HG03575 (cell line): Measurements from ENCODE around the gene PHF23.

Experiments
- ATAC-seq: cut with Tn5 transposase; IDR thresholded peaks from one replicate; pipeline ENCODE4 v1.9.1; 2021; ENCODE audit not compliant: unreplicated experiment, insufficient number of reproducible peaks, low FRiP score; ENCODE audit errors: extremely low read depth

PHF23 gene

GRCh38 chr17:7241090-7241733, 2.0 kb upstream of the PHF23 start:
- ATAC-seq = no peak

GRCh38 chr17:7240375-7240774, 1.1 kb upstream of the PHF23 start:
- no peak for ATAC-seq

- no peak for ATAC-seq
Observed at GRCh38 chr17:7238420-7239090, 702 bp downstream of the PHF23 start.

GRCh38 chr17:7237761-7238419, 1.4 kb downstream of the PHF23 start:
- no peak for ATAC-seq

- no peak for ATAC-seq
Observed at GRCh38 chr17:7237266-7237760, 1.9 kb downstream of the PHF23 start.

- ATAC-seq = no peak
Observed at GRCh38 chr17:7236808-7237207, 2.4 kb downstream of the PHF23 start.

GRCh38 chr17:7235693-7236665, 3.3 kb downstream of the PHF23 start:
- ATAC-seq = no peak

GRCh38 chr17:7234083-7234951, 4.9 kb downstream of the PHF23 start, which contains the start of gene DVL2:
TSS of gene DVL2 (minus strand) at chr17:7234517. CDS start at chr17:7234262, 255 bp downstream.
- no peak for ATAC-seq

- ATAC-seq = no peak
Observed at GRCh38 chr17:7233701-7234082, 5.6 kb downstream of the PHF23 start.

- no peak for ATAC-seq
Observed at GRCh38 chr17:7232114-7232513, 7.1 kb downstream of the PHF23 start.

GRCh38 chr17:7229504-7229903, 9.8 kb downstream of the PHF23 start:
- no peak for ATAC-seq

GRCh38 chr17:7228920-7229319, 10.3 kb downstream of the PHF23 start:
- no peak for ATAC-seq

- no peak for ATAC-seq
Observed at GRCh38 chr17:7226721-7227710, 12.2 kb downstream of the PHF23 start.

GRCh38 chr17:7225711-7226331, 13.4 kb downstream of the PHF23 start:
- ATAC-seq = no peak

GRCh38 chr17:7224661-7225111, 14.6 kb downstream of the PHF23 start:
- no peak for ATAC-seq

- no peak for ATAC-seq
Observed at GRCh38 chr17:7224110-7224509, 15.1 kb downstream of the PHF23 start.

GRCh38 chr17:7223375-7223774, 15.9 kb downstream of the PHF23 start:
- ATAC-seq = no peak
